22Rv1 (cell line): ENCODE data around the gene TAF5L.

ENCODE experiments used
- CTCF ChIP-seq: fragments of 450-650 bp; IDR thresholded peaks from 2 replicates; pipeline ENCODE4 v1.5.1; 2017; ENCODE audit warnings: mild to moderate bottlenecking
- ZFX ChIP-seq: fragments of 450-650 bp; IDR thresholded peaks from 2 replicates; pipeline ENCODE4 v1.6.1; 2017; ENCODE audit warnings: antibody characterized with exemption, borderline replicate concordance

GRCh38 chr1:229627003-229627402 lies 1.1 kb upstream of the TAF5L start:
- TF ChIP-seq CTCF (no peak), ZFX (no peak)
